K562 (cell line): ENCODE measurements around the gene AP3M1. TPM values are rescaled to one million over a fixed set of nuclear protein-coding genes. Genes with fewer than 3 reads are reported as not detected.
"Not testable (repeated sequence)": the region's sequence is repeated elsewhere in the genome, so short reads cannot be mapped to it uniquely, and the experiment has no call there.

Experiments
- ATAC-seq: fragments of 200-7000 bp; cut with Tn5 transposase; 3 replicates; pipeline ENCODE4 v1.9.1; 2020; ENCODE audit warnings: moderate library complexity
- BruUV-seq: library from RNA; stranded (reverse); fragments of 400-500 nt; replicated peaks from 2 replicates; lab custom pipeline; 2021; lab: Mats Ljungman, UMichigan
- CTCF ChIA-PET: fragments of 300-600 bp; formaldehyde crosslinking; extraction: SDS; loops from one replicate; lab custom pipeline; 2021; ENCODE audit warnings: low intra/inter-chr PET ratio; lab: Yijun Ruan, JAX
- POLR2A ChIA-PET: fragments of 300-600, 350-650 bp; sonication (Branson Sonifier 250); formaldehyde crosslinking; extraction: SDS; loops from one replicate; lab custom pipeline; 2021; ENCODE audit warnings: antibody characterized with exemption, inconsistent platforms; lab: Yijun Ruan, JAX
- DNase-seq, 4 experiments: peaks; one replicate each; pipeline versions ENCODE4 v3.0.0 to v3.0.0-alpha.2; 2011 to 2018; ENCODE audit warnings: low spot score in 3 of 4, mixed read lengths in 3 of 4; ENCODE audit errors: extremely low read depth in 1 of 4
- FAIRE-seq: peaks from 2 replicates; lab custom pipeline; 2011; peaks lifted over from hg19 to GRCh38; lab: Jason Lieb, UNC
- H2AFZ ChIP-seq: 2 replicates; pipeline ENCODE4 v1.6.0; 2011; ENCODE audit warnings: low read depth, low read length, control low read depth, inconsistent platforms
- H3K27ac ChIP-seq: fragments of 200-600 bp; 3 replicates; pipeline ENCODE4 v1.8.0; 2011; ENCODE audit warnings: low read depth, mild to moderate bottlenecking, control low read depth, inconsistent platforms, low read length, moderate library complexity, mixed read lengths; ENCODE audit errors: extremely low read depth
- H3K27me3 ChIP-seq, 2 experiments: fragments of 300-600 bp in 1 of 2; 2 replicates in 1 of 2; 3 replicates in 1 of 2; pipeline versions ENCODE4 v1.6.0 to v1.8.0; 2011; ENCODE audit warnings: inconsistent platforms in 2 of 2, low read length in 2 of 2, mild to moderate bottlenecking in 1 of 2, mixed read lengths in 1 of 2, moderate library complexity in 1 of 2; ENCODE audit not compliant: control insufficient read depth in 2 of 2, insufficient read depth in 2 of 2
- H3K36me3 ChIP-seq: fragments of 300-600 bp; 3 replicates; pipeline ENCODE4 v1.8.0; 2011; ENCODE audit warnings: mild to moderate bottlenecking, low read length, inconsistent platforms; ENCODE audit not compliant: control insufficient read depth, insufficient read depth
- H3K4me1 ChIP-seq, 2 experiments: fragments of 200-600 bp in 1 of 2; replicated peaks in 1 of 2; 2 replicates in 1 of 2; 3 replicates in 1 of 2; pipeline versions ENCODE4 v1.5.1 to v1.8.0; 2011; ENCODE audit warnings: inconsistent platforms in 2 of 2, low read length in 2 of 2, mild to moderate bottlenecking in 1 of 2, mixed read lengths in 1 of 2, moderate library complexity in 1 of 2; ENCODE audit not compliant: control insufficient read depth in 2 of 2, insufficient read depth in 2 of 2
- H3K4me2 ChIP-seq: 2 replicates; pipeline ENCODE4 v1.6.1; 2011; ENCODE audit warnings: low read length, control low read depth, inconsistent platforms, mixed read lengths; ENCODE audit not compliant: insufficient read depth
- H3K4me3 ChIP-seq: fragments of 200-600 bp; sonication (generic), shearing (Covaris generic); 2 replicates; pipeline ENCODE4 v1.5.1; 2016; ENCODE audit warnings: control low read depth, inconsistent platforms
- H3K79me2 ChIP-seq: fragments of 200-600 bp; 3 replicates; pipeline ENCODE4 v1.8.0; 2011; ENCODE audit warnings: low read length, inconsistent platforms; ENCODE audit not compliant: control insufficient read depth, insufficient read depth
- H3K9ac ChIP-seq, 2 experiments: 2 replicates each; pipeline versions ENCODE4 v1.6.0 to v1.6.1; 2011; ENCODE audit warnings: low read depth in 2 of 2, low read length in 2 of 2, control low read depth in 1 of 2, inconsistent platforms in 1 of 2, mild to moderate bottlenecking in 1 of 2, mixed read lengths in 1 of 2; ENCODE audit not compliant: insufficient read depth in 1 of 2
- H3K9me1 ChIP-seq: one replicate; pipeline ENCODE4 v1.6.0; 2011; ENCODE audit warnings: inconsistent platforms, mild to moderate bottlenecking, low read length, moderate library complexity; ENCODE audit not compliant: control insufficient read depth, insufficient read depth
- H3K9me3 ChIP-seq: replicated peaks from 2 replicates; pipeline ENCODE4 v1.5.1; 2011; ENCODE audit warnings: low read depth, low read length, inconsistent platforms; ENCODE audit not compliant: control insufficient read depth, insufficient read depth
- H4K20me1 ChIP-seq: replicated peaks from 2 replicates; pipeline ENCODE4 v1.6.1; 2011; ENCODE audit warnings: low read length, inconsistent platforms, mixed read lengths; ENCODE audit not compliant: control insufficient read depth, insufficient read depth
- BCLAF1 ChIP-seq, 2 experiments: fragments of 450-650 bp in 1 of 2; IDR thresholded peaks; 2 replicates each; pipeline ENCODE4 v1.6.1; 2011 to 2017; ENCODE audit warnings: low read depth in 2 of 2, antibody characterized with exemption in 1 of 2, borderline replicate concordance in 1 of 2, low read length in 1 of 2, mild to moderate bottlenecking in 1 of 2, mixed read lengths in 1 of 2; ENCODE audit not compliant: control insufficient read depth in 1 of 2
- GABPA ChIP-seq: fragments of 200-800 bp; sonication (Bioruptor generic); conservative IDR thresholded peaks from 2 replicates; pipeline ENCODE4 v1.6.1; 2016; ENCODE audit warnings: low read depth, missing genetic modification characterization, missing compliant biosample characterization
- GABPB2 ChIP-seq: fragments of 250-450 bp; sonication (Bioruptor Pico); conservative IDR thresholded peaks from 2 replicates; pipeline ENCODE4 v1.5.1; 2021; ENCODE audit warnings: mild to moderate bottlenecking
- MEF2D ChIP-seq: conservative IDR thresholded peaks from 2 replicates; pipeline ENCODE4 v1.6.1; 2016; ENCODE audit warnings: low read depth, missing genetic modification characterization, missing compliant biosample characterization
- PHTF2 ChIP-seq: fragments of 250-450 bp; sonication (Bioruptor Pico); IDR thresholded peaks from 2 replicates; pipeline ENCODE4 v1.5.0; 2021; ENCODE audit warnings: mild to moderate bottlenecking
- POLR3G ChIP-seq: IDR thresholded peaks from 2 replicates; pipeline ENCODE4 v1.6.1; 2011; ENCODE audit not compliant: insufficient read length, insufficient replicate concordance; ENCODE audit errors: extremely low read depth
- TARDBP ChIP-seq: fragments of 450-650 bp; IDR thresholded peaks from 2 replicates; pipeline ENCODE4 v1.6.1; 2016
- ZBTB33 ChIP-seq: sonication (generic); formaldehyde crosslinking; IDR thresholded peaks from 2 replicates; pipeline ENCODE4 v1.8.1; 2023; ENCODE audit warnings: mild to moderate bottlenecking, missing genetic modification reagents
- ZNF655 ChIP-seq: fragments of 250-450 bp; sonication (Bioruptor Pico); IDR thresholded peaks from 2 replicates; pipeline ENCODE4 v1.5.0; 2021
- WGBS: fragments of 100-300 bp; shearing (Covaris generic); methylation state at CpG from one replicate; pipeline ENCODE4 v1.1.6; 2016; ENCODE audit warnings: low coverage, mixed read lengths; ENCODE audit not compliant: insufficient coverage; ENCODE audit errors: missing lambda C conversion rate; 5-methylcytosine and 5-hydroxymethylcytosine counted together
- in situ Hi-C: fragments of 300-500 bp; cut with MboI; formaldehyde crosslinking; loops from 4 replicates; pipeline ENCODE4 v1.15.0; 2018; ENCODE audit warnings: inconsistent platforms, mixed read lengths
- intact Hi-C: fragments of 100-400 bp; cut with micrococcal nuclease; formaldehyde crosslinking; loops from 2 replicates; pipeline ENCODE4 v1.14.2; 2022
- polyA plus RNA-seq, 8 experiments: library from polyadenylated mRNA; depleted of rRNA in 4 of 8; stranded (reverse) in 5 of 8; unstranded in 3 of 8; fragments of >200 nt; fragmentation: Nextera tagmentation in 2 of 8; fragmentation: Illumina TruSeq in 1 of 8; extraction: Ambion mirVana in 2 of 8; extraction: Trizol in 1 of 8; gene quantifications; 2 replicates each; pipeline versions ENCODE4 v1.2.1 to v1.2.3, GENCODE V29; 2011 to 2014; ENCODE audit warnings: inconsistent platforms in 1 of 8, missing spikeins in 1 of 8
- total RNA-seq, 7 experiments: library from RNA; depleted of rRNA in 6 of 7; stranded (reverse); fragments of >200 nt in 6 of 7; fragmentation: Illumina TruSeq in 2 of 7; extraction: Trizol in 2 of 7; gene quantifications; 2 replicates each; pipeline versions ENCODE4 v1.2.1 to v1.2.3, GENCODE V29; 2011 to 2021; ENCODE audit warnings: low replicate concordance in 1 of 7

The AP3M1 gene
- total and polyA plus RNA-seq, 9 of the 15 experiments (the other 6 are each of a cell fraction or from before 2014, with no cell fraction given), result 44.3 to 135 (median 67.6) TPM

- peaks cover 84% of the 10 kb centered on the region for H3K79me2 ChIP-seq
- H3K36me3 ChIP-seq, result peaks cover 38% of the 10 kb centered on the region; the same call in 2 of the 3 replicates
- H3K4me1 ChIP-seq, CTCF ChIA-PET, H3K27me3 ChIP-seq, ATAC-seq, FAIRE-seq, BruUV-seq, H4K20me1 ChIP-seq, H3K9ac ChIP-seq, H3K9me3 ChIP-seq, H3K27ac ChIP-seq, intact Hi-C loops, H3K4me3 ChIP-seq, DNase-seq, H3K9me1 ChIP-seq, in situ Hi-C loops, H2AFZ ChIP-seq, H3K4me2 ChIP-seq: not testable (repeated sequence)
- POLR2A ChIA-PET, result interaction anchor here (0.7 kb wide), 1 partner anchor 12 kb away, joined by 3 read pairs; no protein-coding TSS in a partner anchor
- 98% methylated on average over 9 of the region's 10 CpGs for WGBS
- TF ChIP-seq ZBTB33, result peak; percentile 61
Observed at GRCh38 chr10:74146980-74147379, 3.6 kb downstream of the AP3M1 start.

GRCh38 chr10:74145133-74145532, 5.5 kb downstream of the AP3M1 start:
- no peak for ATAC-seq
- H3K9ac ChIP-seq, result no peak overlapping the region
- H3K9me3 ChIP-seq, result no peaks in the 10 kb centered on the region
- no peaks in the 10 kb centered on the region for H3K9me1 ChIP-seq
- in situ Hi-C loops (no loop called here), intact Hi-C loops (no loop called here)
- peaks cover 80% of the 10 kb centered on the region for H3K79me2 ChIP-seq
- H3K36me3 ChIP-seq, result peaks cover 43% of the 10 kb centered on the region; the same call in 2 of the 3 replicates
- no peaks in the 10 kb centered on the region for H3K27me3 ChIP-seq
- POLR2A ChIA-PET, result interaction anchor here (1.3 to 1.9 kb wide), 4 partner anchors 8 to 22 kb away, joined by 3 to 10 read pairs (median 4); no protein-coding TSS in a partner anchor
- no TSS peak for BruUV-seq
- peaks cover under 1 to 4% of the 10 kb centered on the region in 2 experiments; a peak in 2 of 5 replicates for H3K4me1 ChIP-seq
- no peak overlapping the region for H2AFZ ChIP-seq
- no peak overlapping the region for H3K4me3 ChIP-seq
- FAIRE-seq, result no peak
- no peak for DNase-seq
- CTCF ChIA-PET, result no interaction called here
- no peak overlapping the region for H3K4me2 ChIP-seq
- no peaks in the 10 kb centered on the region; the same call in 1 of the 2 replicates for H4K20me1 ChIP-seq
- WGBS, result 56% methylated on average over 2 of the region's 2 CpGs
- H3K27ac ChIP-seq, result no peak overlapping the region
- no peak for TF ChIP-seq POLR3G
- no peak for TF ChIP-seq PHTF2 (CRISPR knock-in tag)
- no peak for TF ChIP-seq ZNF655 (CRISPR knock-in tag)
- no peak for TF ChIP-seq BCLAF1 (IDR thresholded peaks at IDR 0.05; ENCODE audit: borderline replicate concordance in 1 of 2, control insufficient read depth in 1 of 2, low read depth in 2 of 2, low read length in 1 of 2)
- no peak for TF ChIP-seq GABPB2 (CRISPR knock-in tag)
- TF ChIP-seq MEF2D (tag), result no peak
- TF ChIP-seq TARDBP, result no peak
- no peak for TF ChIP-seq GABPA (tag)
